Endodermal cell (in vitro differentiated cells): ENCODE results near the gene MT1HL1. TPM values are rescaled to one million over a fixed set of nuclear protein-coding genes. Genes with fewer than 3 reads are reported as not detected.
A peak's percentile ranks its signal among the peaks of the same experiment; 100 is the strongest.

Source experiments
- DNase-seq: peaks from one replicate; pipeline ENCODE4 v3.0.0-alpha.2; 2017
- H3K27ac ChIP-seq: 2 replicates; pipeline ENCODE4 v1.5.1; 2013; ENCODE audit warnings: mild to moderate bottlenecking, low read depth, low read length, moderate library complexity
- H3K27me3 ChIP-seq: 2 replicates; pipeline ENCODE4 v1.6.1; 2013; ENCODE audit warnings: mild to moderate bottlenecking, low read length, moderate library complexity; ENCODE audit not compliant: insufficient read depth, control insufficient read depth, poor library complexity, severe bottlenecking
- H3K36me3 ChIP-seq: 2 replicates; pipeline ENCODE4 v1.7.0; 2013; ENCODE audit warnings: mild to moderate bottlenecking, low read length, moderate library complexity; ENCODE audit not compliant: control insufficient read depth, insufficient read depth
- H3K4me1 ChIP-seq: one replicate; pipeline ENCODE4 v1.7.0; 2013; ENCODE audit warnings: low read length; ENCODE audit not compliant: control insufficient read depth, insufficient read depth
- H3K4me3 ChIP-seq: 2 replicates; pipeline ENCODE4 v1.5.1; 2013; ENCODE audit warnings: mild to moderate bottlenecking, low read length, moderate library complexity
- H3K9ac ChIP-seq: 2 replicates; pipeline ENCODE4 v1.6.1; 2013; ENCODE audit warnings: mild to moderate bottlenecking, low read length, moderate library complexity; ENCODE audit not compliant: poor library complexity, severe bottlenecking; ENCODE audit errors: extremely low read depth
- H3K9me3 ChIP-seq: 2 replicates; pipeline ENCODE4 v1.6.1; 2013; ENCODE audit warnings: mild to moderate bottlenecking, low read length, moderate library complexity; ENCODE audit not compliant: control insufficient read depth
- H3K27ac Mint-ChIP-seq: 2 replicates; pipeline ENCODE4 v1.8.0; 2020; ENCODE audit warnings: mixed read lengths
- H3K27me3 Mint-ChIP-seq: 2 replicates; pipeline ENCODE4 v1.8.0; 2021; ENCODE audit warnings: mild to moderate bottlenecking, mixed read lengths; ENCODE audit not compliant: insufficient read depth
- H3K36me3 Mint-ChIP-seq: 2 replicates; pipeline ENCODE4 v1.8.0; 2020; ENCODE audit warnings: low read depth, mixed read lengths
- H3K4me1 Mint-ChIP-seq: 2 replicates; pipeline ENCODE4 v1.8.0; 2020; ENCODE audit warnings: mixed read lengths
- H3K4me3 Mint-ChIP-seq: 2 replicates; pipeline ENCODE4 v1.8.0; 2020; ENCODE audit warnings: mild to moderate bottlenecking, moderate library complexity, mixed read lengths
- H3K9me3 Mint-ChIP-seq: 2 replicates; pipeline ENCODE4 v1.8.0; 2020; ENCODE audit warnings: mild to moderate bottlenecking, mixed read lengths
- CTCF ChIP-seq: fragments of 200-600 bp; sonication (generic); conservative IDR thresholded peaks from 2 replicates; pipeline ENCODE4 v1.5.0; 2021; ENCODE audit warnings: antibody characterized with exemption, mild to moderate bottlenecking
- WGBS, 2 experiments: methylation state at CpG; one replicate each; pipeline versions ENCODE4 v1.1.5 to v1.1.7; 2013; ENCODE audit warnings: missing lambda C conversion rate in 2 of 2, mixed read lengths in 1 of 2; ENCODE audit not compliant: insufficient coverage in 1 of 2, insufficient read length in 1 of 2; 5-methylcytosine and 5-hydroxymethylcytosine counted together
- total RNA-seq, 2 donors: library from RNA; stranded (reverse); fragmentation: NEBNext Ultra II Directional in 1 of 2; extraction: Animal tissue kit (Norgen Biotek cat#: 25700) in 1 of 2; gene quantifications; 2 replicates in 1 of 2; 3 replicates in 1 of 2; pipeline ENCODE4 v1.2.1, GENCODE V29; 2021

MT1HL1 gene
- total RNA-seq, 2 donors from 2014 or later = not detected

- no peak overlapping the region for H3K9ac ChIP-seq
- H3K27ac ChIP-seq = no peak overlapping the region
These were observed 38.8 kb upstream of the MT1HL1 start for GRCh38 chr1:237042892-237043576.

GRCh38 chr1:237042526-237042891, 38.3 kb upstream of the MT1HL1 start:
- H3K36me3 Mint-ChIP-seq = no peaks in the 10 kb centered on the region
- H3K27me3 Mint-ChIP-seq = peaks cover 53% of the 10 kb centered on the region
- H3K4me1 Mint-ChIP-seq = peaks cover 15% of the 10 kb centered on the region
- peak overlapping the region; percentile 62 for H3K4me3 Mint-ChIP-seq
- no peak overlapping the region for H3K9ac ChIP-seq
- no peaks in the 10 kb centered on the region for H3K36me3 ChIP-seq
- no peak for TF ChIP-seq CTCF
- H3K4me1 ChIP-seq = peaks cover 13% of the 10 kb centered on the region
- H3K27ac ChIP-seq = no peak overlapping the region
- no peaks in the 10 kb centered on the region for H3K9me3 ChIP-seq
- H3K9me3 Mint-ChIP-seq = no peaks in the 10 kb centered on the region
- peaks cover 44% of the 10 kb centered on the region for H3K27me3 ChIP-seq
- 0% methylated on average over 19 to 41 of the region's 41 CpGs for WGBS, 2 experiments
- peak overlapping the region; percentile 81 for H3K4me3 ChIP-seq
- no peak overlapping the region for H3K27ac Mint-ChIP-seq
- DNase-seq = peak; percentile 69

More at GRCh38 chr1:237042892-237043576, 38.8 kb upstream of the MT1HL1 start:
- Mint-ChIP-seq H3K27ac (no peak overlapping the region), H3K4me1 (peaks cover 15% of the 10 kb centered on the region), H3K36me3 (no peaks in the 10 kb centered on the region), H3K9me3 (no peaks in the 10 kb centered on the region), H3K4me3 (peak overlapping the region; percentile 62), H3K27me3 (peaks cover 53% of the 10 kb centered on the region)
- peaks cover 45% of the 10 kb centered on the region for H3K27me3 ChIP-seq
- H3K4me3 ChIP-seq = peak overlapping the region; percentile 81
- no peaks in the 10 kb centered on the region for H3K36me3 ChIP-seq
- 1% methylated on average over 30 to 53 of the region's 55 CpGs for WGBS, 2 experiments
- TF ChIP-seq CTCF = no peak
- DNase-seq = peak; percentile 73
- peaks cover 13% of the 10 kb centered on the region for H3K4me1 ChIP-seq
- H3K9me3 ChIP-seq = no peaks in the 10 kb centered on the region

- Mint-ChIP-seq H3K9me3 (no peaks in the 10 kb centered on the region), H3K36me3 (no peaks in the 10 kb centered on the region), H3K4me3 (peak within 1 kb of the TSS; percentile 62), H3K27me3 (peaks cover 53% of the 10 kb centered on the region), H3K27ac (no peak within 1 kb of the TSS), H3K4me1 (peaks cover 15% of the 10 kb centered on the region)
- DNase-seq = peak; percentile 92
- no peak within 1 kb of the TSS for H3K9ac ChIP-seq
- no peaks in the 10 kb centered on the region for H3K36me3 ChIP-seq
- peak; percentile 91 for TF ChIP-seq CTCF
- 1 to 5% methylated on average over 22 to 76 of the region's 87 CpGs for WGBS, 2 experiments
- no peak within 1 kb of the TSS for H3K27ac ChIP-seq
- H3K9me3 ChIP-seq = no peaks in the 10 kb centered on the region
- peak within 1 kb of the TSS; percentile 81 for H3K4me3 ChIP-seq
- H3K27me3 ChIP-seq = peaks cover 44% of the 10 kb centered on the region
- H3K4me1 ChIP-seq = peaks cover 9% of the 10 kb centered on the region
These were observed 37.7 kb upstream of the MT1HL1 start, which contains the start of gene RYR2 for GRCh38 chr1:237041795-237042525. RYR2 (plus strand) TSS chr1:237042184; CDS start chr1:237042522, 338 bp downstream.
